A549 (cell line): ENCODE data around the gene C6orf118. TPM values are rescaled to one million over a fixed set of nuclear protein-coding genes. Genes with fewer than 3 reads are reported as not detected.

Experiments
- ATAC-seq, 2 experiments: fragments of 200-7000 bp in 1 of 2; fragments of >200 bp in 1 of 2; cut with Nextera tagmentation in 1 of 2; cut with Tn5 transposase in 1 of 2; 3 replicates each; pipeline versions ENCODE4 v1.8.0 to v1.9.1; 2018 to 2020; ENCODE audit warnings: mild to moderate bottlenecking in 1 of 2, moderate library complexity in 1 of 2
- CTCF ChIA-PET: fragments of 300-600 bp; sonication (Branson Sonifier 250); formaldehyde crosslinking; extraction: SDS; loops from one replicate; lab custom pipeline; 2021; ENCODE audit warnings: antibody characterized with exemption, inconsistent platforms; lab: Yijun Ruan, JAX
- POLR2A ChIA-PET: fragments of 350-600 bp; formaldehyde crosslinking; extraction: SDS; loops from one replicate; lab custom pipeline; 2021; ENCODE audit warnings: antibody characterized with exemption, inconsistent platforms; lab: Yijun Ruan, JAX
- DNase-seq, 2 experiments: peaks; one replicate each; pipeline versions ENCODE4 v3.0.0 to v3.0.0-alpha.2; 2011 to 2016; ENCODE audit warnings: low read depth in 1 of 2, low spot score in 1 of 2
- FAIRE-seq: peaks from 2 replicates; lab custom pipeline; 2011; peaks lifted over from hg19 to GRCh38; lab: Jason Lieb, UNC
- H3K27ac ChIP-seq, 2 experiments: fragments of >200 bp; sonication (Bioruptor Twin); formaldehyde crosslinking; 3 replicates each; pipeline ENCODE4 v1.5.1; 2016 to 2017
- H3K4me1 ChIP-seq: fragments of >200 bp; sonication (Bioruptor Twin); formaldehyde crosslinking; 3 replicates; pipeline ENCODE4 v1.6.1; 2016
- H3K4me2 ChIP-seq: fragments of >200 bp; sonication (Bioruptor Twin); formaldehyde crosslinking; 3 replicates; pipeline ENCODE4 v1.6.1; 2016
- H3K4me3 ChIP-seq: fragments of >200 bp; sonication (Bioruptor Twin); formaldehyde crosslinking; 3 replicates; pipeline ENCODE4 v1.5.1; 2016
- H3K9me3 ChIP-seq: fragments of >200 bp; sonication (Bioruptor Twin); formaldehyde crosslinking; 3 replicates; pipeline ENCODE4 v1.6.1; 2016
- ATOH8 ChIP-seq: fragments of 250-450 bp; sonication (Bioruptor Pico); IDR thresholded peaks from 2 replicates; pipeline ENCODE4 v1.5.0; 2020; ENCODE audit warnings: low read depth, mild to moderate bottlenecking, moderate library complexity
- BCL3 ChIP-seq: fragments of >200 bp; sonication (Bioruptor Twin); formaldehyde crosslinking; IDR thresholded peaks from 3 replicates; pipeline ENCODE4 v1.6.1; 2016
- BHLHE40 ChIP-seq: IDR thresholded peaks from 2 replicates; pipeline ENCODE4 v1.6.1; 2012; ENCODE audit warnings: low read depth, low read length, inconsistent platforms
- CHD2 ChIP-seq: fragments of 150-350 bp; IDR thresholded peaks from 2 replicates; pipeline ENCODE4 v1.6.1; 2014; ENCODE audit warnings: low read length; ENCODE audit not compliant: partially characterized antibody
- CHD4 ChIP-seq: fragments of 200-600 bp; sonication (generic); IDR thresholded peaks from 2 replicates; pipeline ENCODE4 v1.6.1; 2016; ENCODE audit warnings: antibody characterized with exemption, mild to moderate bottlenecking, borderline replicate concordance
- HDAC2 ChIP-seq: fragments of 200-600 bp; sonication (generic); IDR thresholded peaks from 2 replicates; pipeline ENCODE4 v1.6.1; 2016
- HEYL ChIP-seq: fragments of 250-450 bp; sonication (Bioruptor Pico); IDR thresholded peaks from 2 replicates; pipeline ENCODE4 v1.8.0; 2021; ENCODE audit warnings: mild to moderate bottlenecking, moderate library complexity
- HOXA7 ChIP-seq: fragments of 250-450 bp; sonication (Bioruptor Pico); IDR thresholded peaks from 2 replicates; pipeline ENCODE4 v1.5.0; 2020; ENCODE audit warnings: mild to moderate bottlenecking, moderate library complexity
- HOXB5 ChIP-seq: fragments of 250-450 bp; sonication (Bioruptor Pico); IDR thresholded peaks from 2 replicates; pipeline ENCODE4 v1.5.0; 2020; ENCODE audit warnings: mild to moderate bottlenecking, moderate library complexity
- KDM1A ChIP-seq: fragments of 200-600 bp; sonication (generic); IDR thresholded peaks from 2 replicates; pipeline ENCODE4 v1.6.1; 2016; ENCODE audit warnings: low read depth, mild to moderate bottlenecking
- MAX ChIP-seq: IDR thresholded peaks from 2 replicates; pipeline ENCODE4 v1.6.1; 2012
- MAZ ChIP-seq: fragments of 150-350 bp; IDR thresholded peaks from 2 replicates; pipeline ENCODE4 v1.6.1; 2014; ENCODE audit warnings: antibody characterized with exemption, low read depth, low read length, borderline replicate concordance
- POLR2AphosphoS2 ChIP-seq: conservative IDR thresholded peaks from 2 replicates; pipeline ENCODE4 v1.6.1; 2012; ENCODE audit warnings: low read length, improper control_type of control experiment, inconsistent platforms
- RAD21 ChIP-seq, 2 experiments: fragments of >200 bp in 1 of 2; sonication (Bioruptor Twin) in 1 of 2; formaldehyde crosslinking in 1 of 2; IDR thresholded peaks in 1 of 2; conservative IDR thresholded peaks in 1 of 2; 2 replicates in 1 of 2; 3 replicates in 1 of 2; pipeline ENCODE4 v1.6.1; 2012 to 2018; ENCODE audit warnings: inconsistent platforms in 1 of 2
- RARB ChIP-seq: fragments of 250-450 bp; sonication (Bioruptor Pico); IDR thresholded peaks from 2 replicates; pipeline ENCODE4 v1.8.0; 2021; ENCODE audit warnings: mild to moderate bottlenecking, moderate library complexity
- RFX5 ChIP-seq: fragments of 450-650 bp; IDR thresholded peaks from 2 replicates; pipeline ENCODE4 v1.7.1; 2014; ENCODE audit warnings: antibody characterized with exemption, mild to moderate bottlenecking, moderate library complexity
- WGBS: methylation state at CpG from one replicate; pipeline ENCODE4 v1.1.6; 2017; ENCODE audit errors: missing lambda C conversion rate; 5-methylcytosine and 5-hydroxymethylcytosine counted together
- polyA plus RNA-seq, 4 experiments: library from polyadenylated mRNA; depleted of rRNA in 3 of 4; stranded (reverse); fragments of >200 nt; fragmentation: RNase III in 1 of 4; extraction: RNeasy Plus Mini Kit Qiagen cat#74134 plus additional on column Dnase treatment in 1 of 4; gene quantifications; 2 replicates in 3 of 4; 3 replicates in 1 of 4; pipeline ENCODE4 v1.2.3, GENCODE V29; 2011 to 2017
- TF ChIP-seq, protein P1 (sequence below): fragments of >200 bp; sonication (Bioruptor Twin); formaldehyde crosslinking; IDR thresholded peaks from 3 replicates; pipeline ENCODE4 v1.5.1; 2016

C6orf118 gene
- polyA plus RNA-seq, 2 of the 4 experiments (the other 2 are of a cell fraction) = 0.12 to 0.39 TPM

- no peak overlapping the region for H3K4me3 ChIP-seq
- H3K4me1 ChIP-seq = no peaks in the 10 kb centered on the region
- H3K4me2 ChIP-seq = no peak overlapping the region
- no peak for ATAC-seq
- no peak for DNase-seq
- POLR2A ChIA-PET = no interaction called here
- no peak for FAIRE-seq
- no peaks in the 10 kb centered on the region for H3K9me3 ChIP-seq
- no peak overlapping the region for H3K27ac ChIP-seq
- CTCF ChIA-PET = interaction anchor here (0.6 to 0.9 kb wide), 2 partner anchors 65 to 508 kb away, joined by 3 read pairs; no protein-coding TSS in a partner anchor
- 2% methylated on average over 2 of the region's 2 CpGs for WGBS
- TF ChIP-seq RARB (CRISPR knock-in tag) (no peak), MAZ (no peak)
- TF ChIP-seq, all 56 proteins: peak for 0
These were observed 63.7 kb downstream of the C6orf118 start for GRCh38 chr6:165245701-165246100.

DNA sequence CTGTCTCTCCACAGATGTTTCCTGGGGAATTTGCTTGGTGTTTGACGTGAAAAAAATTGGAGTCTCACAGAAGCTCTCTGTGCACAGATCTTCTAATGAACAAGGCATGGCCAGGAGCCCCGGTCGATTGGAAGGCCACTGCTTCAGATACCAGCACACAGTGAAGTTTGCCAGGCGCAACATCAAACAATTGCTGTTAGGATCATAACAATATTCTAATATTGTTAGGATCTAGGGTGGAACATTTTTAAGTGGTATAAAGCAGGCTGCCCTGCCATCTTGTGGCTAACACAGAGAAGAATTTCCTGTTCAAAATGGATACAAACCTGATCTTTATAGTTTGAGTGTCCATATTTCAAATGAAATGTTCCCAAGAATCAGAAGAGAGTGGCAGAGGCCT lies 64.1 kb downstream of the C6orf118 start:
- CTCF ChIA-PET = interaction anchor here (0.6 to 0.9 kb wide), 3 partner anchors 64 to 508 kb away, joined by 3 read pairs; no protein-coding TSS in a partner anchor
- TF ChIP-seq RAD21 (conservative IDR thresholded peaks at IDR 0.05 in 1 of 2, IDR thresholded peaks at IDR 0.05 in 1 of 2) = peak; percentile 50 to 58; a peak in 4 of 5 replicates
- TF ChIP-seq, protein P1, sequence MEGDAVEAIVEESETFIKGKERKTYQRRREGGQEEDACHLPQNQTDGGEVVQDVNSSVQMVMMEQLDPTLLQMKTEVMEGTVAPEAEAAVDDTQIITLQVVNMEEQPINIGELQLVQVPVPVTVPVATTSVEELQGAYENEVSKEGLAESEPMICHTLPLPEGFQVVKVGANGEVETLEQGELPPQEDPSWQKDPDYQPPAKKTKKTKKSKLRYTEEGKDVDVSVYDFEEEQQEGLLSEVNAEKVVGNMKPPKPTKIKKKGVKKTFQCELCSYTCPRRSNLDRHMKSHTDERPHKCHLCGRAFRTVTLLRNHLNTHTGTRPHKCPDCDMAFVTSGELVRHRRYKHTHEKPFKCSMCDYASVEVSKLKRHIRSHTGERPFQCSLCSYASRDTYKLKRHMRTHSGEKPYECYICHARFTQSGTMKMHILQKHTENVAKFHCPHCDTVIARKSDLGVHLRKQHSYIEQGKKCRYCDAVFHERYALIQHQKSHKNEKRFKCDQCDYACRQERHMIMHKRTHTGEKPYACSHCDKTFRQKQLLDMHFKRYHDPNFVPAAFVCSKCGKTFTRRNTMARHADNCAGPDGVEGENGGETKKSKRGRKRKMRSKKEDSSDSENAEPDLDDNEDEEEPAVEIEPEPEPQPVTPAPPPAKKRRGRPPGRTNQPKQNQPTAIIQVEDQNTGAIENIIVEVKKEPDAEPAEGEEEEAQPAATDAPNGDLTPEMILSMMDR = peak; percentile 42
- TF ChIP-seq HDAC2 = no peak
- no peaks in the 10 kb centered on the region for H3K9me3 ChIP-seq
- no peak overlapping the region for H3K27ac ChIP-seq
- no peak overlapping the region for H3K4me2 ChIP-seq
- no peaks in the 10 kb centered on the region for H3K4me1 ChIP-seq
- DNase-seq (peak in 1 of 2 experiments; percentile 18), ATAC-seq (peak in 1 of 2 experiments; percentile 72; a peak in 4 of 6 replicates), FAIRE-seq (no peak)
- 42% methylated on average over 4 of the region's 4 CpGs for WGBS
- POLR2A ChIA-PET = no interaction called here
- H3K4me3 ChIP-seq = no peak overlapping the region

DNA sequence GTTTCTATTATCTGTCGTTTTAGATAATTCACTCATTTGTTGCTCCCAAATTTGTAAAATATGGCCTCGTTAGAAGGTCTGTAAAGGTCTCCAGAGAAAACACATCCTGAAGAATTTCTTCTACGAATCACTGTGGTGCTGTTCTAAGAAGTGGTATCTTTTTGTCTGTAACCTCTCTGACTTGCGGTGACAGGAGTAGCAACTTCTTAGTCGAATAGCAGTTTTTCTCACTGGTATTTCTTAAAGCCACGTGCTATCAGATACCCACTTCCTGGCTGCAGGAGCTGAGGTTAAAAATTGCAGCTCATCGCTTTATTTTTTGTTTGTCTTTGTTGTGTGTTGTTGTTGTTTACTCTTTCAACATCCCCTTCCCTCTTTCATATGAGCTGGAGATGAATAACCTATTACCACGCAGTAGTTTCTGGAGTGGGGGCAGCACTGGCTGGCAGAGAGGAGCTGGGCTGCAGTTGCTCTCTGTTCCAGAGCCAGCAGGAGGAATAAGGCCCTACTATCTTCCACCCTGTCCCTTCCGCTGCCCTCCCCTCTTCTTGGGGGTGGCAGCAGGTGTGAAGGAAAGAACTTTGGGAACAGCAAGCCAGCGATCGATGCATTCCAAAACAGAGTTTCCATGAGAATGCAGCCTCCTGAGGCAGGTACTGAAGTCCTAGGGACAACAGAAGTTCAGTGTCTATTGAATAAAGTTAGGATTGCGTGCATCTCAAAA lies 64.7 kb downstream of the C6orf118 start:
- ATAC-seq = no peak

More for the DNA sequence above, 64.7 kb downstream of the C6orf118 start:
- 70% methylated on average over 12 of the region's 12 CpGs for WGBS
- FAIRE-seq (no peak), DNase-seq (no peak)
- ChIA-PET CTCF (interaction anchor here (0.6 to 0.8 kb wide), 3 partner anchors 13 to 1357 kb away, joined by 3 to 4 read pairs (median 3); no protein-coding TSS in a partner anchor), POLR2A (no interaction called here)
- Histone ChIP-seq H3K4me2 (no peak overlapping the region), H3K4me1 (no peaks in the 10 kb centered on the region), H3K27ac (no peak overlapping the region), H3K4me3 (no peak overlapping the region), H3K9me3 (no peaks in the 10 kb centered on the region)
- TF ChIP-seq BHLHE40 (no peak), BCL3 (no peak), KDM1A (no peak), HEYL (CRISPR knock-in tag) (no peak), HOXA7 (CRISPR knock-in tag) (no peak), MAX (no peak), RFX5 (no peak), POLR2AphosphoS2 (no peak), CHD4 (no peak), HOXB5 (CRISPR knock-in tag) (no peak), ATOH8 (CRISPR knock-in tag) (no peak), CHD2 (no peak)
